NOMO-1 treated with DMSO at 0.1 percent for 48 hours (cell line): ENCODE measurements around the gene TSHZ1.

Experiments
- DNase-seq: peaks from one replicate; lab custom pipeline; 2025; ENCODE audit not compliant: unreplicated experiment; lab: John Stamatoyannopoulos, UW

The TSHZ1 gene

GRCh38 chr18:75338631-75339030, 128.0 kb downstream of the TSHZ1 start:
- DNase-seq = no peak
